RKO (cell line): ENCODE results near the gene JAM3.
A peak's percentile ranks its signal among the peaks of the same experiment; 100 is the strongest.

Experiments used
- DNase-seq: peaks from one replicate; pipeline ENCODE4 v3.0.0-alpha.2; 2016; ENCODE audit warnings: low spot score

Gene JAM3

GRCh38 chr11:134068829-134069425, at the start of gene JAM3:
TSS of gene JAM3 (plus strand) at chr11:134069072. CDS start at chr11:134069084, 12 bp downstream.
- DNase-seq = no peak

- no peak for DNase-seq
Observed at GRCh38 chr11:134019500-134019899, 49.4 kb upstream of the JAM3 start.

GRCh38 chr11:134020598-134020997, 48.3 kb upstream of the JAM3 start:
- no peak for DNase-seq

- no peak for DNase-seq
Observed at GRCh38 chr11:134021326-134021725, 47.5 kb upstream of the JAM3 start.

- no peak for DNase-seq
Observed at GRCh38 chr11:134022748-134023147, 46.1 kb upstream of the JAM3 start.

- DNase-seq = peak; percentile 82
Observed at GRCh38 chr11:134024420-134025081, 44.3 kb upstream of the JAM3 start.

GRCh38 chr11:134025082-134025429, 43.8 kb upstream of the JAM3 start:
- no peak for DNase-seq

- DNase-seq = no peak
Observed at GRCh38 chr11:134026655-134027343, 42.1 kb upstream of the JAM3 start.

- no peak for DNase-seq
Observed at GRCh38 chr11:134027671-134028070, 41.2 kb upstream of the JAM3 start.

- no peak for DNase-seq
Observed at GRCh38 chr11:134028368-134028920, 40.4 kb upstream of the JAM3 start.

- no peak for DNase-seq
Observed at GRCh38 chr11:134030853-134031252, 38.0 kb upstream of the JAM3 start.

GRCh38 chr11:134032043-134032442, 36.8 kb upstream of the JAM3 start:
- DNase-seq = no peak

GRCh38 chr11:134032501-134033091, 36.3 kb upstream of the JAM3 start:
- no peak for DNase-seq

- no peak for DNase-seq
Observed at GRCh38 chr11:134033276-134033675, 35.6 kb upstream of the JAM3 start.

GRCh38 chr11:134033696-134034491, 35.0 kb upstream of the JAM3 start:
- peak; percentile 72 for DNase-seq

GRCh38 chr11:134034496-134035381, 34.1 kb upstream of the JAM3 start:
- no peak for DNase-seq

- no peak for DNase-seq
Observed at GRCh38 chr11:134036492-134037045, 32.3 kb upstream of the JAM3 start.

- peak; percentile 16 for DNase-seq
Observed at GRCh38 chr11:134037046-134037908, 31.6 kb upstream of the JAM3 start.

GRCh38 chr11:134038897-134039470, 29.9 kb upstream of the JAM3 start:
- no peak for DNase-seq
